HTR-8/SVneo (cell line): ENCODE results near the gene MRPL57.
"Not testable (repeated sequence)": the region's sequence is repeated elsewhere in the genome, so short reads cannot be mapped to it uniquely, and the experiment has no call there.

Experiments used
- DNase-seq: peaks from one replicate; pipeline ENCODE4 v3.0.0; 2011; ENCODE audit warnings: low spot score, mixed read lengths; ENCODE audit not compliant: insufficient read length
- FAIRE-seq: peaks from 2 replicates; lab custom pipeline; 2011; peaks lifted over from hg19 to GRCh38; lab: Jason Lieb, UNC

MRPL57 gene

GRCh38 chr13:21176215-21176981 lies at the start of gene MRPL57, which contains the start of gene SKA3:
TSS of gene MRPL57 (plus strand) at chr13:21176658. CDS start at chr13:21176917, 259 bp downstream.
TSS of gene SKA3 (minus strand) at chr13:21176552. CDS start at chr13:21176477, 75 bp downstream.
- no peak for FAIRE-seq
- DNase-seq = peak; percentile 84

DNA sequence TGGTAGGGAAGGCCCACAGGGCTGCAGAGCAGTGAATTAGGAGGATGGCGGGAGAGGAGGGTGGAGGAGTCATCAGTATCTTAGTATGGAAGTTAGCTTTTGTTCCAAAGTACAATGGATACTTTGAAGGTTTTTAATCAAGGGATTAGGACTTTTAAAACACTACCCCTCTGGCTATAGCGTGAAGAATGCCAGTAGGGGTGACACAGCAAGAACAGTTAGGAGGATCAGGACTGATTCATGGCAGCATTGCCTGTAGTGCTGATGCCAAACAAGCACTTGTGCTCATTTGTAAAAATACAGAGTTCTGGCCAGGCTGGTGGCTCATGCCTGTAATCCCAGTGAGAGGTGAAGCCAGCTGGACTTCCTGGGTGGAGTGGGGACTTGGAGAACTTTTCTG lies 46.3 kb upstream of the MRPL57 start:
- DNase-seq = no peak
- no peak for FAIRE-seq

DNA sequence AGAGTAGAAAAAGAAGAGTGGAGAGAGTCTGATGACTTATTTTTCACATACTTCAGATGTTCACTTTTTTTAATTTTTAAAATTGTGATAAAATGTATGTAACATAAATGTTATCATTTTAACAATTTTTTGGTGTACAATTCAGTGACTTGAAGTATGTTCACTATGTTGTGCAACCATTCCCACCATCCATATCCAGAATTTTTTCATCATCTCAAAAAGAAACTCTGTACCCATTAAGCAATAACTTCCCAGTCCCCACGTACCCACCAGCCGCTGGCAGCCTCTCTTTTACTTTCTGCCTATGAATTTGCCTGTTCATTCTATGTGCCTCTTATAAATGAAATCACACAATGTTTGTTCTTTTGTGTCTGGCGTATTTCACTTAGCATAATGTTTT lies 43.4 kb upstream of the MRPL57 start:
- no peak for DNase-seq
- FAIRE-seq = no peak

DNA sequence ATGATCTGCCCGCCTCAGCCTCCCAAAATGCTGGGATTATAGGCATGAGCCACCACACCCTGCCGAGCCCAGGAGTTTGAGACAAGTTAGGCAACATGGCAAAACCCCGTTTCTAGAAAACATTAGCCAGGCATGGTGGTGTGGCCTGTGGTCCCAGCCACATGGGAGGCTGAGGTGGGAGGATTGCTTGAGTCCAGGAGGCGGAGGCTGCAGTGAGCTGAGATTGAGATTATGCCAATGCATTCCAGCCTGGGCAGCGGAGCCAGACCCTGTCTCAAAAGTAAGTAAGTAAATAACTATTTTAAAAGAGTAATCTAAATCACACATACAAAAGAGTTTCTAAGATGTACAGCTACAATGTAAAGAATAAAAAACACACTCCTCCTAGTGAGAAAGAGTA lies 42.0 kb upstream of the MRPL57 start:
- FAIRE-seq (no peak), DNase-seq (no peak)

GRCh38 chr13:21135833-21136232 lies 40.6 kb upstream of the MRPL57 start:
- not testable (repeated sequence) for DNase-seq, FAIRE-seq

- FAIRE-seq (no peak), DNase-seq (no peak)
Measured at GRCh38 chr13:21137696-21138095, 38.8 kb upstream of the MRPL57 start.

DNA sequence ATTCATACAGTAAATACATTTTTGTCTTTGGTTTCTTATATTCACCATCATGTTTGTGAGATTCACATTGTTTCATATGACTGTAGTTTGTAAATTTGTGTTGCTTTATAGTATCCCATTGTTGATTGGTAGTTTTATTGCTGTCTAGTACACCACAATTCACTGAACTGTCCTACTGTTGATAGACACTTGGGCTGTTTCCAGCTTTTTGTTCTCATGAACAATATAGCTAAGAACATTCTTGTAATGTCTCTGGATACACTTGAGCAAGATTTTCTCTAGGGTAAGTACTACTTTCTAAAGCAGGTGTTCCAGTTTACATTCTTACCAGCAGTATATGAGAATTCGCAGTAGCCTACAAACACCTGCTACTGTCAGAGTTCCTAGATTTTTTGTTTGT lies 37.9 kb upstream of the MRPL57 start:
- no peak for FAIRE-seq
- DNase-seq = no peak

DNA sequence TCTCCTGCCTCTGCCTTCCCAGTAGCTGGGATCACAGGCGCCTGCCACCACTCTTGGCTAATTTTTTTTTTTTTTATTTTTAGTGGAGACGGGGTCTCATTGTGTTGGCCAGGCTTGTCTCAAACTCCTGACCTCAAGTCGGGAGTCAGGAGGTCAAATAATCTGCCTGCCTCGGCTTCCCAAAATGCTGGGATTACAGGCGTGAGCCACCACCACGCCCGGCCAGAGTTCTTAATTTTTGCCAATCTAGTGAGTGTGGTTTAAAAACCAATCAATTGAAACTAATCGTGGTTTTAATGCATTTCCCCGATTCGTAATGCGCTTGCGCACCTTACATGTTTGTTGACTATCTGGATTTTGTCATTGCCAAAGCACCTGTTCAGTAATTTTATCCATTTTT lies 37.1 kb upstream of the MRPL57 start:
- FAIRE-seq (no peak), DNase-seq (no peak)

DNA sequence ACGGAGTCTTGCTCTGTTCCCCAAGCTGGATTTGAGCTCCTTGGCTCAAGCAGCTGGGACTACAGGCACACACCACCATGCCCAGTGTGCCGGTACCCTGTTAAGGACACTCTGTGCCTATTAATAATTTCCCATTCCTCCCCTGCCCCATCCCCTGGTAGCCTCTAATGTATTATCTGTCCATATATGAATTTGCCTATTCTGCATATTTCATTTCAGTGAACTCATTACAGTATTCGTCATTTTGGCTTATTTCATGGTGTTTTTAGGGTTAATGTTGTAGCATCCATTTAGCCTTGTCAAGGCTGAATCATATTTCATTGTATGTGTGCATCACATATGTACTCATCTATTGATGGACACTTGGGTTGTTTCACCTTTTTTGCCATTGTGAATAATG lies 33.7 kb upstream of the MRPL57 start:
- FAIRE-seq (no peak), DNase-seq (no peak)

DNA sequence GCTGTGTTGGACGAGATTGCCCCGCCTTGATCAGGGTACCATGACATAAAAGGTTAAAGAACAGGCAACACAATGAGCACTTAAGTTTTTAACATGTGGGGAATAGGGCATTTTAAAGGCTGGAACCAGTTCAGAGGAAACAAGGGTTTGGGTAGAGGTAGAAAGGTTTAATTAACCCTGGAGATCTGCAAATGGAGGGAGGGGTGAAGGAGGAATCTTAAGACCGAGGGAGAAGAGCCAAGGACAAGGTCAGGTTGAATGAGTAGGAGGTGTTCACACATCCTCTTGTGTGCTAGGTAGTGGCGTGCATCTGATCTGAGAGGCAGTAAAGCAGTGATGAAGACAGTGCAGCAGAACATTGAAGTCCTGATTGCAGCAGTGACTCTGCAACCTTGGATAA lies 28.6 kb upstream of the MRPL57 start:
- no peak for DNase-seq
- no peak for FAIRE-seq

DNA sequence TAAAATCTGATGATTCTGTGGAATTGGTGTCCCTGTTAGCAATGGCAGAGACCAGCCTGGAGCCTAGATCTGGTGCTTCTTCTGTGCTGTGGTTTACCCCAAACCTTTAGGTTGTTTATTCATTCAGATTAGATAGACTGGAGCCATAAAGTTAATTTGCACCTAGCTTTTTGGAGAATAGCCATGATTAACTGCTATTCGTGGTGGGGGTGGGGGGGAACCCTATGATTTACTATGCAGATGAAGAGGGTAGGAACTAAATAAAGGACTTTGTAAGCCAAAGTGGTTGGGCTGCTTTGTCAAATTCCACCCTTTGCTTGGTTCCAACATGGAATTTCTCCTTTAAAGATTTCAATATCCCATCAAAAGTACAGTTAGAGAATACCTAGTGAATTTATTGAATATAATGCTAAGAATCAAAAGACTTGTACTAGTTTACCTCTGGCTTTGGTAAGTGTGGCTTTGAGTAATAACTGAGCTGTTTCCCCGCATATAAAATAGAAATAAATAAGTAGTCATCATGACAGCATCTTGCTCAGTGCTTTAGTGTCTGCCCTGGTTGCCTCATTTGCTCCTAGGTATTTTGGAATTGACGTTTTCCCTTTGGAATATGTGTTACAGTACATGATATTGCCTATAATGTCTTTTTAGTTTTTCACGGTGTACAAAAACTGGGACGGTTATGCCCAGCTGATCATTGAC lies 27.8 kb upstream of the MRPL57 start:
- no peak for FAIRE-seq
- no peak for DNase-seq

GRCh38 chr13:21149568-21149967 lies 26.9 kb upstream of the MRPL57 start:
- no peak for DNase-seq
- FAIRE-seq = no peak

- DNase-seq (no peak), FAIRE-seq (no peak)
Measured at GRCh38 chr13:21150013-21150412, 26.4 kb upstream of the MRPL57 start.

DNA sequence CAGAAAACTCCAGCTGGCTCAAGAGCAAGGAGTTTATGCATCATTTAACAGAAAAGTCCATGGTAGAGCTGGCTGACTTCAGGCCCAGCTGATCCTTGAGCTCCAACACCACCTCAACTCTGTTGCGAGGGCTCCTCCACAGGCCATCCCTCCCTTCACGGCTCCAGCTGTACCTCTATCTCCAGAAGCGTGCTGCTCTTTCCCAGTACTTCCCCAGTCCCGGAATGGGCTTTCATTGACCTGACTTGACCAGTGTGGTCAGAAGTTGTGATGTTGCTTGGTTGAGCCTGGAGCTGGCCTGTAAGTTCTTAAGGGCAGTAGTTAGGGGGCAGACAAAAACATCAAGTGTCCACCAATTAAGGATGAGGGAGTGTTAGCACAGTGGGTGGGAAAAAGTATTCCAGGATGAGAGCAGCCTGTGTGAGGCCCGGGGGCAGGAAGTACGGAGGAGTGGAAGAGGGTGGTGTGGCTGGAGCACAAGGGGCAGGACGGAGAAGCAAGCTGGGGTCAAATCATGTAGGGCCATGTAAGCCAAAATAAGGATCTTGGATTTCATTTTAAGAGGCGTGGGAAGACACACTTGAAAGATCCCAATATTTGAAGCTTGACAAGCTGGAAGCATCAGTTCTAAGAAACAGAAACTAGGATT lies 24.1 kb upstream of the MRPL57 start:
- DNase-seq (no peak), FAIRE-seq (no peak)

GRCh38 chr13:21164631-21165030 lies 11.8 kb upstream of the MRPL57 start:
- DNase-seq (no peak), FAIRE-seq (no peak)

DNA sequence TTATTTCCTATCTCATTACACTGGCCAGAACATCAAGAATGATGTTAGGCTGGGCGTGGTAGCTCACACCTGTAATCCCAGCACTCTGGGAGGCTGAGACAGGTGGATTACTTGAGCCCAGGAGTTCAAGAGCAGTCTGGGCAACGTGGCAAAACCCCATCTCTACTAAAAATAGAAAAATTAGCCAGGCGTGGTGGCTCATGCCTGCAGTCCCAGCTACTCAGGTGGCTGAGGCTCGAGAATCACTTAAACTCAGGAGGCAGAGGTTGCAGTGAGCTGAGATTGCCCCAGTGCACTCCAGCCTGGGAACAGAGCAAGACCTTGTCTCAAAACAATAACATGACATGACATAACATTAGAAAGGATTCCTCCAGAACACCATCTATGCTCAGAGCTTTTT lies 10.9 kb upstream of the MRPL57 start:
- FAIRE-seq, DNase-seq: not testable (repeated sequence)

DNA sequence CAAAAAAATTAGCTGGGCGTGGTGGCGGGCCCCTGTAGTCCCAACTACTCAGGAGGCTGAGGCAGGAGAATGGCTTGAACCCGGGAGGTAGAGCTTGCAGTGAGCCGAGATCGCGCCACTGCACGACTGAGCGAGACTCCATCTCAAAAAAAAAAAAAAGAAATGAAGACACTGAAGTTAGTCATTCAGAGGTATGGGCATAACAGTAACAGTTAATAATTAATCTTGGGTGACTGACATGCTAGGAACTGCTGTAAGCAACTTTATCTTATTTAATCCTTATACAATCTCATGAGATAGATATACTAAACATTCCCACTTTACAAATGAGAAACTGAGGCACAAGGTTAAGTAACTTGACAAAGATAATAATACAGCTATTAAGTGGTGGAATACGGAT lies 5.0 kb upstream of the MRPL57 start:
- DNase-seq = no peak
- no peak for FAIRE-seq

GRCh38 chr13:21173767-21174166 lies 2.7 kb upstream of the MRPL57 start:
- FAIRE-seq, DNase-seq: not testable (repeated sequence)

DNA sequence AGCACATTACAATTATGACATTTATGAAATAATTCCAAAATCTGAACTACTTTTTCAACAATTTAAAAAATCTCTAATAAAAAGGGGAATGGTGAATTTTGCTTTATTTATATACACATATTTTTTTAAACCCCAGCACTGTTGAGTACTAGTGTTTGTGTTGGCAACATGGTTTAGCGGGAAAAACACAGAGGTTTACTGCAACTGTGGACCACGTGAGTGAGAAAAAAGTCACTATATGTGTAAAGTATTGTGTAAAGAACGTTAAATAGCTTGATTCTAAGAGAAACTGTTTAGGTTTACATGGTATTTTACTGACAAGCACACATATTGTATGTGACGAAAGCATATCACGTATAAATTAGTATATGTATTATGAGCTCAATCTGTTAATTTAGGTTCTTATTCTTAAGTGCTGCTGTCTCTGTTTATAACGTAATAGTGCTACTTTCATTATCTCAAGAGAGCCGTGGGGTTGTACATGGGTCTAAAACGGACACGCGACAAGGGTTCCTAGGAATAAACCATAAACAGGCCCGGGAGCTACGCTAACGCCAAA lies 723 bp upstream of the MRPL57 start:
- DNase-seq = no peak
- no peak for FAIRE-seq

GRCh38 chr13:21176982-21177284 lies 475 bp downstream of the MRPL57 start:
- DNase-seq = no peak
- no peak for FAIRE-seq

DNA sequence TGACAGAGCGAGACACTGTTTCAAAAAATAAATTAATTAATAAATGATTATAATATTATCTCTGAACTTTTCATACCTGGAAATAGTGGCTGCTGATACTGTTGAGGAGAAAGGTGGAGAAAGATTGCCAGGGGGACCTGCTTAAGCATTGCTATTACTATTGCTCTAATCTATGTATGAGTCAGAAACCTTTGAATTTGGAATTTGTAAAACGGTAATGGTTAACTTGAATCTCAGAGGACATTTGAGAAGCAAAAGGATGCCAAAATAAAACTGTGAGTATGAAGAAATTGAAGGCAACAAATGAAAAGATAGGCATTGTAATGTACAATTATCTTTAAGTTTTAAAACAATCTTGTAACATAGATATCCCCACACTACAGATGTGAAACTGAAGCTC lies 5.2 kb downstream of the MRPL57 start:
- DNase-seq = no peak
- FAIRE-seq = no peak
